ENCODE measurements around the gene USP28. TPM values are rescaled to one million over a fixed set of nuclear protein-coding genes. Genes with fewer than 3 reads are reported as not detected.
A peak's percentile ranks its signal among the peaks of the same experiment; 100 is the strongest.

USP28 gene
- total RNA-seq, 1 donor from 2014 or later: 113 TPM

DNA sequence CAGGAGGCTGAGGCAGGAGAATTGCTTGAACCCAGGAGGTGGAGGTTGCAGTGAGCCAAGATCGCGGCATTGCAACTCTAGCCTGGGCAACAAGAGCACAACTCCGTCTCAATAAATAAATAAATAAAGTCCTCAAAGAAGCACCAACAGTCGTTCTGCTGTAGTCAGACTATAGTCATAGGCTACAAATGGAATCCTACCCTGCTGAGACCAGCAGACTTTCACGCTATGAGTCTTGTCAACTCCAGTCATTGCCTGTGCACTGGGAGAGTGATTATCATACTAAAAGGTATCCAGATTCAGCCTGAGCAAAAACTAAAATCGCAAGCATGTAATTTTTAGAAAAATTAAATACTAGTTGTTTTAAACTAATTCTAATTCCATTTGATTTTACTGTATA is 19.6 kb downstream of the USP28 start:
- Histone ChIP-seq H3K27ac (replicated peaks) (no peak overlapping the region), H3K4me1 (peaks cover 64% of the 10 kb centered on the region), H3K27me3 (ENCODE audit: low read depth) (no peaks in the 10 kb centered on the region), H3K4me3 (no peak overlapping the region), H3K36me3 (peaks cover 23% of the 10 kb centered on the region), H3K9me3 (replicated peaks) (no peaks in the 10 kb centered on the region)
- DNase-seq: no peak
- TF ChIP-seq, protein P1, sequence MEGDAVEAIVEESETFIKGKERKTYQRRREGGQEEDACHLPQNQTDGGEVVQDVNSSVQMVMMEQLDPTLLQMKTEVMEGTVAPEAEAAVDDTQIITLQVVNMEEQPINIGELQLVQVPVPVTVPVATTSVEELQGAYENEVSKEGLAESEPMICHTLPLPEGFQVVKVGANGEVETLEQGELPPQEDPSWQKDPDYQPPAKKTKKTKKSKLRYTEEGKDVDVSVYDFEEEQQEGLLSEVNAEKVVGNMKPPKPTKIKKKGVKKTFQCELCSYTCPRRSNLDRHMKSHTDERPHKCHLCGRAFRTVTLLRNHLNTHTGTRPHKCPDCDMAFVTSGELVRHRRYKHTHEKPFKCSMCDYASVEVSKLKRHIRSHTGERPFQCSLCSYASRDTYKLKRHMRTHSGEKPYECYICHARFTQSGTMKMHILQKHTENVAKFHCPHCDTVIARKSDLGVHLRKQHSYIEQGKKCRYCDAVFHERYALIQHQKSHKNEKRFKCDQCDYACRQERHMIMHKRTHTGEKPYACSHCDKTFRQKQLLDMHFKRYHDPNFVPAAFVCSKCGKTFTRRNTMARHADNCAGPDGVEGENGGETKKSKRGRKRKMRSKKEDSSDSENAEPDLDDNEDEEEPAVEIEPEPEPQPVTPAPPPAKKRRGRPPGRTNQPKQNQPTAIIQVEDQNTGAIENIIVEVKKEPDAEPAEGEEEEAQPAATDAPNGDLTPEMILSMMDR (IDR thresholded peaks at IDR 0.05; ENCODE audit: borderline replicate concordance): no peak
- intact Hi-C loops (cut with micrococcal nuclease): no loop called here

GRCh38 chr11:113850188-113850587 is 25.2 kb downstream of the USP28 start:
- Histone ChIP-seq H3K4me1 (peaks cover 55% of the 10 kb centered on the region), H3K4me3 (no peak overlapping the region), H3K36me3 (peaks cover 48% of the 10 kb centered on the region), H3K27me3 (ENCODE audit: low read depth) (no peaks in the 10 kb centered on the region), H3K27ac (replicated peaks) (no peak overlapping the region), H3K9me3 (replicated peaks) (no peaks in the 10 kb centered on the region)
- TF ChIP-seq, protein P1 (IDR thresholded peaks at IDR 0.05; ENCODE audit: borderline replicate concordance): no peak
- intact Hi-C loops (cut with micrococcal nuclease): no loop called here
- no peak for DNase-seq

GRCh38 chr11:113849713-113850112 is 25.7 kb downstream of the USP28 start:
- TF ChIP-seq, protein P1 (IDR thresholded peaks at IDR 0.05; ENCODE audit: borderline replicate concordance): no peak
- Histone ChIP-seq H3K36me3 (peaks cover 48% of the 10 kb centered on the region), H3K4me1 (peaks cover 51% of the 10 kb centered on the region), H3K27ac (replicated peaks) (no peak overlapping the region), H3K27me3 (ENCODE audit: low read depth) (no peaks in the 10 kb centered on the region), H3K9me3 (replicated peaks) (no peaks in the 10 kb centered on the region), H3K4me3 (no peak overlapping the region)
- DNase-seq: no peak
- intact Hi-C loops (cut with micrococcal nuclease): no loop called here

DNA sequence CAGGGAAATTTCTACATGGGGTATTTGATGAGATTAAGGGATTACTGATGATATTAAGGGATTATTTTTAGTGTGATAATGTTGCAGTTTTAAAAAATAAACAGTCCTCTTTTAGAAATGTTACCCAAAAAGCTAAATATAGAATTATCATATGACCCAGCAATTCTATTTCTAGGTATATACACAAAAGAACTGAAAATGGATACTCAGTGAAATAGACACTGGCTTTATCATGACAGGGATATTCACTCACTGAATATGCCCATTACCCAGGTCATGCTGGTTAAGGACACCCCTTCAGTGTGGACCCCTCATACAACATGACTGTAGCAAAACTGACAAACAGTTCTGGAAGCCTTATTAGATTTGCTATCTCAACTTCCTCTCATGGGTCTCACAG is 27.8 kb downstream of the USP28 start:
- Histone ChIP-seq H3K36me3 (peaks cover 44% of the 10 kb centered on the region), H3K4me3 (no peak overlapping the region), H3K27ac (replicated peaks) (no peak overlapping the region), H3K4me1 (peaks cover 49% of the 10 kb centered on the region), H3K27me3 (ENCODE audit: low read depth) (no peaks in the 10 kb centered on the region), H3K9me3 (replicated peaks) (no peaks in the 10 kb centered on the region)
- intact Hi-C loops (cut with micrococcal nuclease): no loop called here
- DNase-seq: no peak
- TF ChIP-seq, protein P1 (IDR thresholded peaks at IDR 0.05; ENCODE audit: borderline replicate concordance): no peak

DNA sequence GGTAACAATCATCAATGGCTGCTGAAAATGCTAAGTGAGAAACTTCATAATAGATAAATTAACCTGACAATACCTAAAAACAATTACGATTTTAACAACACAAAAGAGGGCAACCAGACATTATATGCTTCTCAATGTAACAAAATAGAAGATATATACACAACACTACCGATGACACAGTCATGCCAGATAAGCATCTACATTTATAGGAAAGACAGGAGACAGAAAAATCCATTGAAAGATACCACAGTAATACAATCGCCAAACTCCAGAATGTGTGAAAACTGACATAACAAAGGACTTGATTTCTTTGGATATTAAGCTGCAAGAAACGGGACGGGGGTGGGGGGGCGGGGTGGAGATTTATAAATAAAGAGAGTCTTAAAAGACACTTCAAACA is 28.3 kb downstream of the USP28 start:
- TF ChIP-seq, protein P1 (IDR thresholded peaks at IDR 0.05; ENCODE audit: borderline replicate concordance): no peak

DNA sequence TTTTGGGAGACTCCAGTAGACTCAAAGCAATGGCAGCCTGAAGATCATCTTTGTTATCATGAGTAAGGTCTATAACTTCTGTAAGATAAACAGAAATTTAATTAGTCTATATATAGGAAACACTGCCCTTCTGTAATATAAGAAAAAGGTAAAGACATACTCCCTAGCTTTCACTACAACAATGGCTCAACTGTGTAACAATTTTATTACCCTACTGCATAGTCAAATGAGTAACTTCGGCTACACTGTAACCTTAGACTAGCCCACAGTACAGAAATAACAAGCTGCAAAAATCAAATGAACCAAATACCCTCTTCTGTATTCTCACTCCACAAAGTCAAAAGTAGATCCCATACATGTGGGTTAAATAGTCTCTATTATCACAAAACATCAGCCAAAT is 33.7 kb downstream of the USP28 start:
- Histone ChIP-seq H3K36me3 (peaks cover 47% of the 10 kb centered on the region), H3K27ac (replicated peaks) (peak overlapping the region; percentile 50)
- TF ChIP-seq, protein P1 (IDR thresholded peaks at IDR 0.05; ENCODE audit: borderline replicate concordance): no peak

More for the DNA sequence above, 28.3 kb downstream of the USP28 start:
- peaks cover 49% of the 10 kb centered on the region for H3K4me1 ChIP-seq
- no peak overlapping the region for H3K27ac ChIP-seq (replicated peaks)
- no peaks in the 10 kb centered on the region for H3K9me3 ChIP-seq (replicated peaks)
- intact Hi-C loops (cut with micrococcal nuclease): no loop called here
- no peaks in the 10 kb centered on the region for H3K27me3 ChIP-seq (ENCODE audit: low read depth)
- peaks cover 39% of the 10 kb centered on the region for H3K36me3 ChIP-seq
- DNase-seq: no peak
- H3K4me3 ChIP-seq: no peak overlapping the region

More for the DNA sequence above, 33.7 kb downstream of the USP28 start:
- Histone ChIP-seq H3K9me3 (replicated peaks) (no peaks in the 10 kb centered on the region), H3K4me1 (peaks cover 65% of the 10 kb centered on the region), H3K27me3 (ENCODE audit: low read depth) (no peaks in the 10 kb centered on the region), H3K4me3 (no peak overlapping the region)
- no peak for DNase-seq
- intact Hi-C loops (cut with micrococcal nuclease): no loop called here

Data from left ventricle myocardium inferior (tissue), 1 donor.